WTC11 (cell line): ENCODE data around the gene ADD1.

ENCODE experiments used
- ATF3 ChIP-seq: sonication (generic); formaldehyde crosslinking; conservative IDR thresholded peaks from 2 replicates; pipeline ENCODE4 v1.8.1; 2022; ENCODE audit warnings: mild to moderate bottlenecking, missing genetic modification reagents
- CTCF ChIP-seq: fragments of 200-600 bp; IDR thresholded peaks from 2 replicates; pipeline ENCODE4 v1.8.0; 2022; ENCODE audit warnings: antibody characterized with exemption
- E2F1 ChIP-seq: sonication (generic); formaldehyde crosslinking; IDR thresholded peaks from 2 replicates; pipeline ENCODE4 v1.8.0; 2022; ENCODE audit warnings: mild to moderate bottlenecking, missing genetic modification reagents
- ELF4 ChIP-seq: sonication (generic); formaldehyde crosslinking; IDR thresholded peaks from 2 replicates; pipeline ENCODE4 v1.8.1; 2022; ENCODE audit warnings: low read depth, mild to moderate bottlenecking, moderate library complexity, missing genetic modification reagents
- FOXK1 ChIP-seq: sonication (generic); formaldehyde crosslinking; IDR thresholded peaks from 2 replicates; pipeline ENCODE4 v1.8.0; 2022; ENCODE audit warnings: mild to moderate bottlenecking, moderate library complexity, missing genetic modification reagents
- MAX ChIP-seq: sonication (generic); formaldehyde crosslinking; IDR thresholded peaks from 2 replicates; pipeline ENCODE4 v1.8.0; 2022; ENCODE audit warnings: mild to moderate bottlenecking, missing genetic modification reagents
- RELA ChIP-seq: sonication (generic); formaldehyde crosslinking; IDR thresholded peaks from 2 replicates; pipeline ENCODE4 v1.8.1; 2022; ENCODE audit warnings: missing genetic modification reagents, mild to moderate bottlenecking, borderline replicate concordance
- USF2 ChIP-seq: sonication (generic); formaldehyde crosslinking; IDR thresholded peaks from 2 replicates; pipeline ENCODE4 v1.8.1; 2023; ENCODE audit warnings: mild to moderate bottlenecking, missing genetic modification reagents, moderate library complexity
- ZBTB21 ChIP-seq: sonication (generic); formaldehyde crosslinking; IDR thresholded peaks from 2 replicates; pipeline ENCODE4 v1.8.1; 2023; ENCODE audit warnings: mild to moderate bottlenecking, missing genetic modification reagents, borderline replicate concordance
- ZNF671 ChIP-seq: fragments of 250-450 bp; sonication (Bioruptor Pico); IDR thresholded peaks from 2 replicates; pipeline ENCODE4 v1.8.0; 2021; ENCODE audit warnings: mild to moderate bottlenecking

- TF ChIP-seq ELF4 (CRISPR knock-in tag) (no peak), CTCF (no peak), ZBTB21 (CRISPR knock-in tag) (no peak), FOXK1 (no peak), RELA (no peak), USF2 (CRISPR knock-in tag) (no peak), ZNF671 (CRISPR knock-in tag) (no peak), E2F1 (CRISPR knock-in tag) (no peak), MAX (CRISPR knock-in tag) (no peak), ATF3 (CRISPR knock-in tag) (no peak)
These were observed 15.0 kb downstream of the ADD1 start for GRCh38 chr4:2858451-2859217.
